Thymus (tissue), 11 donors: ENCODE data around the gene OXT. TPM values are rescaled to one million over a fixed set of nuclear protein-coding genes. Genes with fewer than 3 reads are reported as not detected.
A peak's percentile ranks its signal among the peaks of the same experiment; 100 is the strongest.
"Not testable (repeated sequence)": the region's sequence is repeated elsewhere in the genome, so short reads cannot be mapped to it uniquely, and the experiment has no call there.

Source experiments
- DNase-seq, 9 donors: peaks; one replicate each; pipeline ENCODE4 v3.0.0-alpha.2; 2013; ENCODE audit warnings: low spot score in 9 of 9, low read depth in 6 of 9, missing footprints in 1 of 9
- H3K27ac ChIP-seq, 2 donors: one replicate each; pipeline ENCODE4 v1.5.1; 2013; ENCODE audit warnings: control low read depth in 1 of 2, low read depth in 1 of 2, low read length in 1 of 2, mild to moderate bottlenecking in 1 of 2, moderate library complexity in 1 of 2
- H3K27me3 ChIP-seq, 2 donors: one replicate each; pipeline ENCODE4 v1.5.1; 2013; ENCODE audit warnings: low read length in 1 of 2; ENCODE audit not compliant: control insufficient read depth in 2 of 2, insufficient read depth in 1 of 2
- H3K36me3 ChIP-seq, 2 donors: one replicate each; pipeline ENCODE4 v1.5.1; 2013; ENCODE audit warnings: low read length in 1 of 2, mild to moderate bottlenecking in 1 of 2, moderate library complexity in 1 of 2; ENCODE audit not compliant: control insufficient read depth in 2 of 2, insufficient read depth in 2 of 2
- H3K4me1 ChIP-seq, 2 donors: one replicate each; pipeline ENCODE4 v1.5.1; 2013; ENCODE audit warnings: low read length in 2 of 2; ENCODE audit not compliant: control insufficient read depth in 2 of 2, insufficient read depth in 2 of 2
- H3K4me3 ChIP-seq, 2 donors: one replicate each; pipeline ENCODE4 v1.5.1; 2013; ENCODE audit warnings: low read length in 2 of 2, control low read depth in 1 of 2, mild to moderate bottlenecking in 1 of 2
- H3K9me3 ChIP-seq, 2 donors: one replicate each; pipeline ENCODE4 v1.5.1; 2013; ENCODE audit warnings: low read length in 1 of 2, mild to moderate bottlenecking in 1 of 2; ENCODE audit not compliant: control insufficient read depth in 2 of 2, insufficient read depth in 1 of 2
- WGBS: extraction: QIAGEN DNeasy Blood & Tissue Kit; methylation state at CpG from one replicate; pipeline ENCODE4 v1.1.7; 2013; 5-methylcytosine and 5-hydroxymethylcytosine counted together
- polyA plus RNA-seq: library from polyadenylated mRNA; stranded (reverse); fragments of 200-250 nt; gene quantifications from one replicate; pipeline ENCODE4 v1.2.3, GENCODE V29; 2013
- total RNA-seq: library from RNA; stranded (reverse); fragments of 120-200 nt; gene quantifications from one replicate; pipeline ENCODE4 v1.2.4, GENCODE V29; 2013
- donor health status: healthy.

OXT gene
- total and polyA plus RNA-seq, 2 donors = 0.42 to 3.6 TPM

- Histone ChIP-seq H3K4me1 (no peaks in the 10 kb centered on the region), H3K36me3 (peaks cover 2 to 8% of the 10 kb centered on the region in 2 donors), H3K27me3 (no peaks in the 10 kb centered on the region), H3K9me3 (no peaks in the 10 kb centered on the region), H3K27ac (no peak overlapping the region), H3K4me3 (no peak overlapping the region)
- 66% methylated on average over 30 of the region's 30 CpGs for WGBS
- peak in 2 of 9 donors; percentile 24 to 49 for DNase-seq
Observed at GRCh38 chr20:3115190-3116107, 44.0 kb downstream of the OXT start.

GRCh38 chr20:3116341-3116740 lies 44.9 kb downstream of the OXT start:
- H3K9me3 ChIP-seq = no peaks in the 10 kb centered on the region
- peaks cover 9 to 14% of the 10 kb centered on the region in 2 donors for H3K36me3 ChIP-seq
- 94% methylated on average over 4 of the region's 4 CpGs for WGBS
- no peaks in the 10 kb centered on the region for H3K27me3 ChIP-seq
- DNase-seq = no peak
- H3K4me3 ChIP-seq = no peak overlapping the region
- H3K27ac ChIP-seq = no peak overlapping the region
- H3K4me1 ChIP-seq = peaks cover under 1 to 4% of the 10 kb centered on the region in 2 donors

GRCh38 chr20:3117839-3118379 lies 46.5 kb downstream of the OXT start:
- Histone ChIP-seq H3K36me3 (peaks cover 20 to 29% of the 10 kb centered on the region in 2 donors), H3K4me1 (peaks cover 4 to 11% of the 10 kb centered on the region in 2 donors)
- DNase-seq = peak in 2 of 9 donors; percentile 43 to 57
- H3K9me3 ChIP-seq, H3K27ac ChIP-seq, H3K4me3 ChIP-seq, H3K27me3 ChIP-seq: not testable (repeated sequence)
- 61% methylated on average over 14 of the region's 14 CpGs for WGBS

- Histone ChIP-seq H3K27ac (no peak overlapping the region), H3K4me1 (peaks cover 4 to 11% of the 10 kb centered on the region in 2 donors), H3K4me3 (no peak overlapping the region), H3K36me3 (peaks cover 22 to 25% of the 10 kb centered on the region in 2 donors), H3K27me3 (no peaks in the 10 kb centered on the region), H3K9me3 (peaks cover 0 to 6% of the 10 kb centered on the region in 2 donors)
- WGBS = 96% methylated on average over 5 of the region's 5 CpGs
- no peak for DNase-seq
Observed at GRCh38 chr20:3119044-3119443, 47.6 kb downstream of the OXT start.

- H3K27ac ChIP-seq = peak overlapping the region; percentile 2 to 62
- peak in 2 of 9 donors; percentile 25 to 60 for DNase-seq
- 64% methylated on average over 11 of the region's 11 CpGs for WGBS
- H3K4me1 ChIP-seq = peaks cover 4 to 11% of the 10 kb centered on the region in 2 donors
- H3K4me3 ChIP-seq = no peak overlapping the region
- no peaks in the 10 kb centered on the region for H3K27me3 ChIP-seq
- peaks cover 1 to 23% of the 10 kb centered on the region in 2 donors for H3K9me3 ChIP-seq
- peaks cover 22 to 25% of the 10 kb centered on the region in 2 donors for H3K36me3 ChIP-seq
Observed at GRCh38 chr20:3121271-3121911, 50.0 kb downstream of the OXT start.

Other genes starting within 250 kb of the OXT start
- 25.1 TPM for gene PCED1A, start 231.0 kb upstream of the OXT start, total RNA-seq
- 105 TPM for gene PCED1A, start 231.0 kb upstream of the OXT start, polyA plus RNA-seq
- gene VPS16, start 230.9 kb upstream of the OXT start, total RNA-seq = 37.0 TPM
- gene VPS16, start 230.9 kb upstream of the OXT start, polyA plus RNA-seq = 93.3 TPM
- 55.0 TPM for gene PTPRA, start 198.1 kb upstream of the OXT start, total RNA-seq
- 35.5 TPM for gene PTPRA, start 198.1 kb upstream of the OXT start, polyA plus RNA-seq
- gene GNRH2, start 28.0 kb upstream of the OXT start, total RNA-seq = 0.14 TPM
- 0.66 TPM for gene GNRH2, start 28.0 kb upstream of the OXT start, polyA plus RNA-seq
- gene MRPS26, start 25.6 kb upstream of the OXT start, total RNA-seq = 47.5 TPM
- gene MRPS26, start 25.6 kb upstream of the OXT start, polyA plus RNA-seq = 40.5 TPM
- gene AVP, start 13.1 kb downstream of the OXT start, total RNA-seq = 0.33 TPM
- gene AVP, start 13.1 kb downstream of the OXT start, polyA plus RNA-seq = 5.2 TPM
- 16.9 TPM for gene FASTKD5, start 88.2 kb downstream of the OXT start, total RNA-seq
- 11.6 TPM for gene FASTKD5, start 88.2 kb downstream of the OXT start, polyA plus RNA-seq
- 4.6 TPM for gene UBOX5, start 88.2 kb downstream of the OXT start, total RNA-seq
- 4.7 TPM for gene UBOX5, start 88.2 kb downstream of the OXT start, polyA plus RNA-seq
- gene LZTS3, start 101.9 kb downstream of the OXT start, total RNA-seq = 1.1 TPM
- 4.2 TPM for gene LZTS3, start 101.9 kb downstream of the OXT start, polyA plus RNA-seq
- gene DDRGK1, start 133.1 kb downstream of the OXT start, total RNA-seq = 38.4 TPM
- gene DDRGK1, start 133.1 kb downstream of the OXT start, polyA plus RNA-seq = 42.7 TPM
- 46.0 TPM for gene ITPA, start 137.9 kb downstream of the OXT start, total RNA-seq
- gene ITPA, start 137.9 kb downstream of the OXT start, polyA plus RNA-seq = 141 TPM
- 0.14 TPM for gene SLC4A11, start 167.6 kb downstream of the OXT start, total RNA-seq
- 4.4 TPM for gene SLC4A11, start 167.6 kb downstream of the OXT start, polyA plus RNA-seq